ENCODE results near the gene NAGPA.

NAGPA gene

GRCh38 chr16:5036228-5037156 lies 2.8 kb upstream of the NAGPA start:
- H3K4me3 ChIP-seq (ENCODE audit: low read depth, low read length) = no peak overlapping the region
- no peak for DNase-seq (ENCODE audit: low read depth)
- TF ChIP-seq, protein P1, sequence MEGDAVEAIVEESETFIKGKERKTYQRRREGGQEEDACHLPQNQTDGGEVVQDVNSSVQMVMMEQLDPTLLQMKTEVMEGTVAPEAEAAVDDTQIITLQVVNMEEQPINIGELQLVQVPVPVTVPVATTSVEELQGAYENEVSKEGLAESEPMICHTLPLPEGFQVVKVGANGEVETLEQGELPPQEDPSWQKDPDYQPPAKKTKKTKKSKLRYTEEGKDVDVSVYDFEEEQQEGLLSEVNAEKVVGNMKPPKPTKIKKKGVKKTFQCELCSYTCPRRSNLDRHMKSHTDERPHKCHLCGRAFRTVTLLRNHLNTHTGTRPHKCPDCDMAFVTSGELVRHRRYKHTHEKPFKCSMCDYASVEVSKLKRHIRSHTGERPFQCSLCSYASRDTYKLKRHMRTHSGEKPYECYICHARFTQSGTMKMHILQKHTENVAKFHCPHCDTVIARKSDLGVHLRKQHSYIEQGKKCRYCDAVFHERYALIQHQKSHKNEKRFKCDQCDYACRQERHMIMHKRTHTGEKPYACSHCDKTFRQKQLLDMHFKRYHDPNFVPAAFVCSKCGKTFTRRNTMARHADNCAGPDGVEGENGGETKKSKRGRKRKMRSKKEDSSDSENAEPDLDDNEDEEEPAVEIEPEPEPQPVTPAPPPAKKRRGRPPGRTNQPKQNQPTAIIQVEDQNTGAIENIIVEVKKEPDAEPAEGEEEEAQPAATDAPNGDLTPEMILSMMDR (IDR thresholded peaks at IDR 0.05; ENCODE audit: low read depth, low read length, missing control alignments) = no peak
- in situ Hi-C loops (cut with HindIII; ENCODE audit: low sequenced_read_pairs) = no loop called here

DNA sequence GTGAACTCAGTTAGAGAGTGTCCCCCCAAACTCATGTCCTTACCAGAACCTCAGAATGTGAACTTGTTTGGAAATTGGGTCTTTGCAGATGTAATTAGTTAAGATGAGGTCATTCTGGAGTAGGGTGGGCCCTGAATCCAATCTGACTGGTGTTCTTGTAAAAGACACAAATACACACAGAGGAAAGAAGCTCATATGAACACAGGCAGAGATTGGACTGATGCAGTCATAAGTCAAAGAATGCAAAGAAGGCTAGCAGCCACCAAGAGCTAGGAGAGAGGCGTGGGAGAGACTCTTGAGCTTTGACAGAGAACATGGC lies 2.1 kb upstream of the NAGPA start:
- DNase-seq (ENCODE audit: low read depth) = no peak
- TF ChIP-seq, protein P1 (IDR thresholded peaks at IDR 0.05; ENCODE audit: low read depth, low read length, missing control alignments) = no peak
- H3K4me3 ChIP-seq (ENCODE audit: low read depth, low read length) = no peak overlapping the region
- in situ Hi-C loops (cut with HindIII; ENCODE audit: low sequenced_read_pairs) = no loop called here

- no peak for DNase-seq (ENCODE audit: low read depth)
- in situ Hi-C loops (cut with HindIII; ENCODE audit: low sequenced_read_pairs) = no loop called here
- TF ChIP-seq, protein P1 (IDR thresholded peaks at IDR 0.05; ENCODE audit: low read depth, low read length, missing control alignments) = no peak
Observed at GRCh38 chr16:5034167-5034523, 410 bp upstream of the NAGPA start.

DNA sequence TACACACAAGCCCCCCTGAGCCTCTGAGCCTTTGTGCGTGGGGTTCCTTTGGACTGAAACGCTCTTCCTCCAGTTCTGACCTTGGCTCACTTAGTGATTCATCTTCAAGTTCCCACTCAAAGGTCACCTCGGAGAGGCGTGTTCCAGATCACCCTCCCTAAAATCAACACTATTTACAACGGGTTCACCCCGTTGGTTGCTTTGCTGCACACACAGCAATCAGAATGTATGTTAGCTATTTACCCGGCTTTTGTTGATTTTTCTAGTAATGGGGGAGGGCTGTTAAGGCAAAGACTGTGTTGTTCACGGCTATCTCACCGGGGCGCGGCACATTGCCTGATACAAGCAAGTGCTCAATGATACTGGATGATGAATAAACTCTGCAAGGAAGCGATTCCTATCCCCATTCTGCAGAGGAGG lies 977 bp downstream of the NAGPA start:
- in situ Hi-C loops (cut with HindIII; ENCODE audit: low sequenced_read_pairs) = no loop called here
- peak overlapping the region; percentile 73 for H3K4me3 ChIP-seq (ENCODE audit: low read depth, low read length)
- no peak for DNase-seq (ENCODE audit: low read depth)
- TF ChIP-seq, protein P1 (IDR thresholded peaks at IDR 0.05; ENCODE audit: low read depth, low read length, missing control alignments) = no peak

More at GRCh38 chr16:5034167-5034523, 410 bp upstream of the NAGPA start:
- H3K4me3 ChIP-seq (ENCODE audit: low read depth, low read length) = peak overlapping the region; percentile 73

DNA sequence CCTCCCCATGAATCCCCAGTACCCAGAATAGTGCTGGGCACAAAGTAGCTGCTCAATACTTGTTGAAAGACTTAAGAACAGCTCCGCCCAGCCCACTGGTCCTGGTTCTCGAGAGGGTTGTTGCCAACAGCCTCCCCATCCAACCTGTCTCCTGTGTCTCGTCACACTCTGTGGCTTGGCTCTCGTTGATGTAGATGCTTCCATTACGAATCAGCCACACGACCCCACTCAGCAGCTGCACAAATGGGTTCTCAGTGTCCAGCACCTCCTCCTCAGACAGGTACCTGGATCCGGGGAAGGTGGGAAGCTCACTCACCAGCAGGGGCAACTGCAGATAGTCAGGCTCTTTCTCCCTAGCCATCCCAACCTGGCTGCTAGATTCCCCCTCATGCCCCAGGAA lies 2.1 kb downstream of the NAGPA start:
- no peak for DNase-seq (ENCODE audit: low read depth)
- TF ChIP-seq, protein P1 (IDR thresholded peaks at IDR 0.05; ENCODE audit: low read depth, low read length, missing control alignments) = no peak
- in situ Hi-C loops (cut with HindIII; ENCODE audit: low sequenced_read_pairs) = no loop called here
- H3K4me3 ChIP-seq (ENCODE audit: low read depth, low read length) = no peak overlapping the region

- in situ Hi-C loops (cut with HindIII; ENCODE audit: low sequenced_read_pairs) = no loop called here
- H3K4me3 ChIP-seq (ENCODE audit: low read depth, low read length) = no peak overlapping the region
- TF ChIP-seq, protein P1 (IDR thresholded peaks at IDR 0.05; ENCODE audit: low read depth, low read length, missing control alignments) = no peak
- no peak for DNase-seq (ENCODE audit: low read depth)
Observed at GRCh38 chr16:5030251-5030870, 3.4 kb downstream of the NAGPA start.

Measured in astrocyte of the cerebellum (primary cell).